Fibroblast of skin of left quadriceps (primary cell): ENCODE measurements around the gene ARAP3.

Experiments used
- DNase-seq, 2 experiments: peaks; one replicate each; pipeline ENCODE4 v3.0.0-alpha.2; 2013; ENCODE audit warnings: low read depth in 2 of 2

The ARAP3 gene

GRCh38 chr5:141668601-141669265, 13.3 kb downstream of the ARAP3 start:
- DNase-seq, result peak in 1 of 2 experiments; percentile 10

GRCh38 chr5:141665995-141666940, 15.8 kb downstream of the ARAP3 start:
- DNase-seq, result no peak

GRCh38 chr5:141664733-141665461, 17.1 kb downstream of the ARAP3 start:
- DNase-seq, result peak in 1 of 2 experiments; percentile 29

GRCh38 chr5:141663506-141663905, 18.5 kb downstream of the ARAP3 start:
- DNase-seq, result no peak

GRCh38 chr5:141662028-141662427, 20.0 kb downstream of the ARAP3 start:
- DNase-seq, result no peak

GRCh38 chr5:141657937-141658545, 24.0 kb downstream of the ARAP3 start:
- peak; percentile 60 to 62 for DNase-seq

- no peak for DNase-seq
Observed at GRCh38 chr5:141657404-141657803, 24.6 kb downstream of the ARAP3 start.

GRCh38 chr5:141656396-141656795, 25.6 kb downstream of the ARAP3 start:
- DNase-seq, result no peak

GRCh38 chr5:141655020-141655419, 27.0 kb downstream of the ARAP3 start:
- DNase-seq, result no peak

- peak; percentile 67 to 70 for DNase-seq
Observed at GRCh38 chr5:141654298-141654697, 27.7 kb downstream of the ARAP3 start.

- DNase-seq, result no peak
Observed at GRCh38 chr5:141651728-141652105, 30.3 kb downstream of the ARAP3 start.

GRCh38 chr5:141650851-141651727, 30.9 kb downstream of the ARAP3 start, which contains the start of gene FCHSD1:
TSS of gene FCHSD1 (minus strand) at chr5:141651418. CDS start at chr5:141651368, 50 bp downstream.
- DNase-seq, result peak in 1 of 2 experiments; percentile 23

- no peak for DNase-seq
Observed at GRCh38 chr5:141649972-141650371, 32.1 kb downstream of the ARAP3 start.

- DNase-seq, result no peak
Observed at GRCh38 chr5:141649056-141649688, 32.9 kb downstream of the ARAP3 start.

GRCh38 chr5:141647851-141648250, 34.2 kb downstream of the ARAP3 start:
- no peak for DNase-seq

- DNase-seq, result no peak
Observed at GRCh38 chr5:141647242-141647641, 34.8 kb downstream of the ARAP3 start.

GRCh38 chr5:141646026-141646425, 36.0 kb downstream of the ARAP3 start:
- DNase-seq, result no peak

GRCh38 chr5:141641634-141642267, 40.3 kb downstream of the ARAP3 start:
- DNase-seq, result peak; percentile 40 to 44

GRCh38 chr5:141640698-141641097, 41.3 kb downstream of the ARAP3 start:
- DNase-seq, result no peak

- DNase-seq, result no peak
Observed at GRCh38 chr5:141640051-141640415, 42.0 kb downstream of the ARAP3 start.
